SU-DHL-6 (cell line): Measurements from ENCODE around the gene FOXS1.

ENCODE experiments used
- H2AFZ ChIP-seq: fragments of 200-600 bp; sonication (generic); 2 replicates; pipeline ENCODE4 v1.6.1; 2014; ENCODE audit warnings: low read depth, mild to moderate bottlenecking, moderate library complexity, mixed read lengths, antibody characterized with exemption, low read length; ENCODE audit not compliant: severe bottlenecking
- H3F3A ChIP-seq: fragments of 200-600 bp; shearing (Covaris generic); 2 replicates; pipeline ENCODE4 v1.6.0; 2016; ENCODE audit warnings: antibody characterized with exemption, mild to moderate bottlenecking; ENCODE audit not compliant: insufficient read depth
- H3K27ac ChIP-seq: fragments of 200-600 bp; sonication (generic); 2 replicates; pipeline ENCODE4 v1.5.1; 2016; ENCODE audit warnings: low read depth, mild to moderate bottlenecking, low read length, moderate library complexity, mixed read lengths
- H3K27me3 ChIP-seq: fragments of 200-600 bp; sonication (generic), shearing (Covaris generic); 2 replicates; pipeline ENCODE4 v1.6.0; 2014; ENCODE audit warnings: mild to moderate bottlenecking, low read length
- H3K36me3 ChIP-seq: fragments of 200-600 bp; sonication (generic); 2 replicates; pipeline ENCODE4 v1.6.1; 2014; ENCODE audit warnings: mild to moderate bottlenecking, low read length, mixed read lengths
- H3K4me2 ChIP-seq: fragments of 300-600, 200-600 bp; shearing (Covaris generic), sonication (generic); 2 replicates; pipeline ENCODE4 v1.6.0; 2014; ENCODE audit warnings: low read length, low read depth, mild to moderate bottlenecking; ENCODE audit not compliant: poor library complexity, severe bottlenecking
- H3K4me3 ChIP-seq: fragments of 200-600 bp; sonication (generic); 2 replicates; pipeline ENCODE4 v1.5.1; 2014; ENCODE audit warnings: antibody characterized with exemption, low read length, mild to moderate bottlenecking, mixed read lengths; ENCODE audit not compliant: insufficient read depth, poor library complexity, severe bottlenecking
- H3K79me2 ChIP-seq: fragments of 200-600 bp; sonication (generic); 2 replicates; pipeline ENCODE4 v1.6.1; 2014; ENCODE audit warnings: mild to moderate bottlenecking, low read length, moderate library complexity; ENCODE audit not compliant: insufficient read depth
- H3K9ac ChIP-seq: fragments of 200-600 bp; sonication (generic); 2 replicates; pipeline ENCODE4 v1.7.0; 2014; ENCODE audit warnings: mild to moderate bottlenecking, low read length
- H3K9me2 ChIP-seq: fragments of 200-600 bp; sonication (generic); replicated peaks from 2 replicates; pipeline ENCODE4 v1.6.1; 2014; ENCODE audit warnings: low read length; ENCODE audit not compliant: insufficient read depth
- H3K9me3 ChIP-seq: fragments of 200-600 bp; sonication (generic); 2 replicates; pipeline ENCODE4 v1.6.1; 2014; ENCODE audit warnings: low read length, mixed read lengths; ENCODE audit not compliant: insufficient read depth
- H4K20me1 ChIP-seq: fragments of 200-600 bp; sonication (generic); 2 replicates; pipeline ENCODE4 v1.6.1; 2014; ENCODE audit warnings: low read depth, mild to moderate bottlenecking, antibody characterized with exemption, low read length, moderate library complexity, mixed read lengths
- CTCF ChIP-seq: fragments of 200-600 bp; sonication (generic); IDR thresholded peaks from one replicate; pipeline ENCODE4 v1.5.1; 2017; ENCODE audit warnings: antibody characterized with exemption, mild to moderate bottlenecking, low read length, moderate library complexity; ENCODE audit not compliant: insufficient read depth, poor library complexity, severe bottlenecking
- EZH2phosphoT487 ChIP-seq: fragments of 200-600 bp; sonication (generic), shearing (Covaris generic); conservative IDR thresholded peaks from 2 replicates; pipeline ENCODE4 v1.6.1; 2018; ENCODE audit warnings: mild to moderate bottlenecking, antibody characterized with exemption, low read length, moderate library complexity, mixed read lengths

FOXS1 gene

GRCh38 chr20:31859998-31860380 lies 14.6 kb upstream of the FOXS1 start:
- no peaks in the 10 kb centered on the region for H3K27me3 ChIP-seq

GRCh38 chr20:31859266-31859997 lies 14.0 kb upstream of the FOXS1 start:
- Histone ChIP-seq H3K4me2 (no peak overlapping the region), H3K9me2 (no peaks in the 10 kb centered on the region), H3K9me3 (no peaks in the 10 kb centered on the region), H3F3A (no peaks in the 10 kb centered on the region), H4K20me1 (no peaks in the 10 kb centered on the region), H3K9ac (no peak overlapping the region), H2AFZ (no peak overlapping the region), H3K36me3 (no peaks in the 10 kb centered on the region), H3K27ac (no peak overlapping the region), H3K27me3 (no peaks in the 10 kb centered on the region), H3K4me3 (no peak overlapping the region), H3K79me2 (no peaks in the 10 kb centered on the region)
- TF ChIP-seq CTCF (no peak), EZH2phosphoT487 (no peak)

More at GRCh38 chr20:31859998-31860380, 14.6 kb upstream of the FOXS1 start:
- no peaks in the 10 kb centered on the region for H3K79me2 ChIP-seq
- no peaks in the 10 kb centered on the region for H3K9me2 ChIP-seq
- no peaks in the 10 kb centered on the region for H4K20me1 ChIP-seq
- no peaks in the 10 kb centered on the region for H3K36me3 ChIP-seq
- no peak overlapping the region for H3K4me2 ChIP-seq
- H2AFZ ChIP-seq: no peak overlapping the region
- no peak overlapping the region for H3K9ac ChIP-seq
- no peak overlapping the region for H3K4me3 ChIP-seq
- no peak for TF ChIP-seq CTCF
- no peak for TF ChIP-seq EZH2phosphoT487
- no peaks in the 10 kb centered on the region for H3F3A ChIP-seq
- H3K27ac ChIP-seq: no peak overlapping the region
- H3K9me3 ChIP-seq: no peaks in the 10 kb centered on the region

GRCh38 chr20:31858760-31859083 lies 13.3 kb upstream of the FOXS1 start:
- no peak overlapping the region for H3K4me3 ChIP-seq
- H3K4me2 ChIP-seq: no peak overlapping the region
- H3K27me3 ChIP-seq: no peaks in the 10 kb centered on the region
- no peak overlapping the region for H2AFZ ChIP-seq
- H3K9me2 ChIP-seq: no peaks in the 10 kb centered on the region
- no peaks in the 10 kb centered on the region for H3K9me3 ChIP-seq
- TF ChIP-seq EZH2phosphoT487: no peak
- TF ChIP-seq CTCF: no peak
- no peaks in the 10 kb centered on the region for H3F3A ChIP-seq
- H3K9ac ChIP-seq: no peak overlapping the region
- no peaks in the 10 kb centered on the region for H3K79me2 ChIP-seq
- H3K36me3 ChIP-seq: no peaks in the 10 kb centered on the region
- H4K20me1 ChIP-seq: no peaks in the 10 kb centered on the region
- H3K27ac ChIP-seq: no peak overlapping the region
